Ovary (tissue), 9 donors: ENCODE measurements around the gene SLC5A5. TPM values are rescaled to one million over a fixed set of nuclear protein-coding genes. Genes with fewer than 3 reads are reported as not detected.
"Not testable (repeated sequence)": the region's sequence is repeated elsewhere in the genome, so short reads cannot be mapped to it uniquely, and the experiment has no call there.

ENCODE experiments used
- DNase-seq, 5 donors: peaks; one replicate each; pipeline ENCODE4 v3.0.0-alpha.2; 2019 to 2020
- H3K27ac ChIP-seq, 2 donors: fragments of 200-600 bp; one replicate each; pipeline versions ENCODE4 v1.5.1 to v1.8.0; 2019 to 2022
- H3K27me3 ChIP-seq: fragments of 200-600 bp; one replicate; pipeline ENCODE4 v1.8.0; 2022
- H3K36me3 ChIP-seq: fragments of 200-600 bp; sonication (generic); one replicate; pipeline ENCODE4 v1.5.1; 2019
- H3K4me1 ChIP-seq: one replicate; pipeline ENCODE4 v1.8.1; 2013; ENCODE audit warnings: mild to moderate bottlenecking, moderate library complexity; ENCODE audit not compliant: insufficient read depth
- H3K4me3 ChIP-seq: fragments of 200-600 bp; sonication (generic); one replicate; pipeline ENCODE4 v1.5.1; 2017
- H3K9me3 ChIP-seq, 2 donors: fragments of 200-600 bp in 1 of 2; sonication (generic) in 1 of 2; one replicate each; pipeline versions ENCODE4 v1.5.1 to v1.8.1; 2013 to 2019; ENCODE audit warnings: mild to moderate bottlenecking in 1 of 2, moderate library complexity in 1 of 2
- EP300 ChIP-seq: sonication (generic); formaldehyde crosslinking; IDR thresholded peaks from one replicate; pipeline ENCODE4 v1.6.1; 2017; ENCODE audit warnings: antibody characterized with exemption
- POLR2A ChIP-seq: fragments of 450-650 bp; IDR thresholded peaks from one replicate; pipeline ENCODE4 v1.6.1; 2017; ENCODE audit warnings: antibody characterized with exemption, mild to moderate bottlenecking, moderate library complexity
- WGBS, 3 donors: extraction: QIAGEN DNeasy Blood & Tissue Kit in 1 of 3; methylation state at CpG; one replicate each; pipeline versions ENCODE4 v1.1.5 to v1.1.7; 2013 to 2017; 5-methylcytosine and 5-hydroxymethylcytosine counted together
- intact Hi-C, 4 donors: fragments of 100-400 bp; cut with DNase I; formaldehyde crosslinking; loops; one replicate each; pipeline versions ENCODE4 v1.11.0 to v1.15.1; 2022 to 2023
- polyA plus RNA-seq, 2 donors: library from polyadenylated mRNA; stranded (reverse); fragments of 200-250 nt in 1 of 2; fragments of 350-450 nt in 1 of 2; fragmentation: Illumina TruSeq in 1 of 2; extraction: RNeasy Lipid Tissue Mini Kit (QIAGEN cat#74804) in 1 of 2; gene quantifications; one replicate each; pipeline ENCODE4 v1.2.3, GENCODE V29; 2013 to 2014
- total RNA-seq, 7 donors: library from RNA; depleted of rRNA in 2 of 7; stranded (reverse); fragments of >200 nt in 2 of 7; fragmentation: NEBNext Ultra II Directional in 3 of 7; extraction: Animal tissue kit (Norgen Biotek cat#: 25700) in 3 of 7; gene quantifications; one replicate each; pipeline versions ENCODE4 v1.1.0 to v1.2.4, GENCODE V29; 2016 to 2023
- TF ChIP-seq, protein P1 (sequence below), 3 donors: fragments of 450-650 bp in 2 of 3; fragments of 200-600 bp in 1 of 3; IDR thresholded peaks; one replicate each; pipeline versions ENCODE4 v1.5.1 to v1.8.0; 2016 to 2022; ENCODE audit warnings: antibody characterized with exemption in 3 of 3, mild to moderate bottlenecking in 1 of 3
- donor health status: DM: no; HTN: no; CAD: no; lungs with moderate emphysema.
- donor health status: DM: no; HTN: no; CAD: no.
- donor health status: Bipolar disorder and iron deficiency.
- donor health status: DM: yes; HTN: yes; CAD: no.
- donor health status: DM: no; HTN: no; CAD: no.
- donor health status: DM: yes; HTN: yes; CAD: no.

The SLC5A5 gene
- total and polyA plus RNA-seq, 9 donors = 0.07 TPM; not detected in 8

DNA sequence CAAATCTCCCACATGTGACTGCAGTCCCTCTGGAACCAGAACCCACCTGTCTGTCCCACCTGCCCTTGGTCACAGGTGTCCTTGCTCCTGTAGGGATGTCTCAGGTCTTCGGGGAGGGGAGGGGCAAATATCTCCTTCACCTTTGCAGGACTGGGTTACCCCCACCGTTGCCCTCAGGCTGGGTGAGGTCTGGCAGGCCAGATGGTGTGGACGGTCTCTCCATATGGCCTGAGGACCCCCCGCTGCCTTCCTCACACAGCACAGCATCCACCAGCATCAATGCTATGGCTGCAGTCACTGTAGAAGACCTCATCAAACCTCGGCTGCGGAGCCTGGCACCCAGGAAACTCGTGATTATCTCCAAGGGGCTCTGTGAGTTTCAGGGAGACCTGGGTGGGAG lies 10.0 kb downstream of the SLC5A5 start:
- H3K4me1 ChIP-seq = no peaks in the 10 kb centered on the region

DNA sequence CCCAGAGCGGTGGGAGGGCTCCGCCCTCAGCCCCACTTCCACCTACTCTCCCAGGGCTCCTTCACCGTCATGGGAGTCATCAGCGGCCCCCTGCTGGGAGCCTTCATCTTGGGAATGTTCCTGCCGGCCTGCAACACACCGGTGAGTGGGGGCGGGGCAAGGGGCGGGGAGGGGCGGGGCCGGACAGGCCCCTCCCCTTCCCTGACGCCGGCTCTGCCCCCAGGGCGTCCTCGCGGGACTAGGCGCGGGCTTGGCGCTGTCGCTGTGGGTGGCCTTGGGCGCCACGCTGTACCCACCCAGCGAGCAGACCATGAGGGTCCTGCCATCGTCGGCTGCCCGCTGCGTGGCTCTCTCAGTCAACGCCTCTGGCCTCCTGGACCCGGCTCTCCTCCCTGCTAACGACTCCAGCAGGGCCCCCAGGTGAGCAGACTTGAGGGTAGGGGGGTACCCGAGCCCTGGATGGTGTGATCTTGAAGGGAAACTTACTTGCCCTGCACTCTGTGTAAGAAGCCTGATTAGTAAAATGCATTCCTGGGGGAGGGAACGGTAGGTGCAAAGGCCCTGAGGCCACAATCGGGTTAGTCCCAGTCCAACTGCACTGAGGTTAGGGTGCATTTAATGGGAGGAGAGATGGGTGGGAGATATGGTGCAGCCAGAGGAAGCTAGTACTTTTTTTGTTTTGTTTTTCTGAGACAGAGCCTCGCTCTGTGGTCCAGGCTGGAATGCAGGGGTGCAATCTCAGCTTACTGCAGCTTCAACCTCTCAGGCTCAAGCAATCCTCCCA lies 12.1 kb downstream of the SLC5A5 start:
- Histone ChIP-seq H3K4me1 (no peaks in the 10 kb centered on the region), H3K36me3 (no peaks in the 10 kb centered on the region), H3K9me3 (no peaks in the 10 kb centered on the region), H3K4me3 (no peak overlapping the region), H3K27me3 (no peaks in the 10 kb centered on the region), H3K27ac (no peak overlapping the region)
- intact Hi-C loops = no loop called here
- no peak for DNase-seq
- TF ChIP-seq, protein P1, sequence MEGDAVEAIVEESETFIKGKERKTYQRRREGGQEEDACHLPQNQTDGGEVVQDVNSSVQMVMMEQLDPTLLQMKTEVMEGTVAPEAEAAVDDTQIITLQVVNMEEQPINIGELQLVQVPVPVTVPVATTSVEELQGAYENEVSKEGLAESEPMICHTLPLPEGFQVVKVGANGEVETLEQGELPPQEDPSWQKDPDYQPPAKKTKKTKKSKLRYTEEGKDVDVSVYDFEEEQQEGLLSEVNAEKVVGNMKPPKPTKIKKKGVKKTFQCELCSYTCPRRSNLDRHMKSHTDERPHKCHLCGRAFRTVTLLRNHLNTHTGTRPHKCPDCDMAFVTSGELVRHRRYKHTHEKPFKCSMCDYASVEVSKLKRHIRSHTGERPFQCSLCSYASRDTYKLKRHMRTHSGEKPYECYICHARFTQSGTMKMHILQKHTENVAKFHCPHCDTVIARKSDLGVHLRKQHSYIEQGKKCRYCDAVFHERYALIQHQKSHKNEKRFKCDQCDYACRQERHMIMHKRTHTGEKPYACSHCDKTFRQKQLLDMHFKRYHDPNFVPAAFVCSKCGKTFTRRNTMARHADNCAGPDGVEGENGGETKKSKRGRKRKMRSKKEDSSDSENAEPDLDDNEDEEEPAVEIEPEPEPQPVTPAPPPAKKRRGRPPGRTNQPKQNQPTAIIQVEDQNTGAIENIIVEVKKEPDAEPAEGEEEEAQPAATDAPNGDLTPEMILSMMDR (IDR thresholded peaks at IDR 0.05) = no peak
- no peak for TF ChIP-seq POLR2A
- no peak for TF ChIP-seq EP300
- 58 to 72% (median 70%) methylated on average over 25 to 33 of the region's 33 CpGs for WGBS, 3 donors

More for the DNA sequence above, 10.0 kb downstream of the SLC5A5 start:
- TF ChIP-seq EP300 = no peak
- no peak for TF ChIP-seq POLR2A
- TF ChIP-seq, protein P1 (IDR thresholded peaks at IDR 0.05) = no peak
- no peaks in the 10 kb centered on the region for H3K9me3 ChIP-seq
- no peaks in the 10 kb centered on the region for H3K27me3 ChIP-seq
- no peak overlapping the region for H3K4me3 ChIP-seq
- WGBS, 3 donors = 61 to 70% (median 64%) methylated on average over 7 of the region's 7 CpGs
- intact Hi-C loops = no loop called here
- H3K27ac ChIP-seq = no peak overlapping the region
- no peak for DNase-seq
- H3K36me3 ChIP-seq = no peaks in the 10 kb centered on the region

DNA sequence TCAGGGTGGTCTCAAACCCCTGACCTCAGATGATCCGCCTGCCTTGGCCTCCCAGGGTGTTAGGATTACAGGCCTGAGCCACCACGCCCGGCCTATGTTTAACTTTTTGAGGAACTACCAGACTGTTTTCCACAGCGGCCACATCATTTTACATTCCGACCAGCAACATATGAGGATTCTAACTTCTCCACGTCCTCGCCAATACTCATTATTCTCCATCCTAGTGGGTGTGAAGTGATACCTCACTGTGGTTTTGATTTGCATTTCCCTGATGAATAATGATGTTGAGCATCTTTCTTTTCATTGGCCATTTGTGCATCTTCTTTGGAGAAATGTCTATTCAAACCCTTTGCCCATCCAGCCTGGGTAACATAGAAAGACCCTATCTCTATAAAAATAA lies 14.8 kb downstream of the SLC5A5 start:
- DNase-seq = no peak
- H3K36me3 ChIP-seq = no peaks in the 10 kb centered on the region
- no peak overlapping the region for H3K27ac ChIP-seq
- TF ChIP-seq, protein P1 (IDR thresholded peaks at IDR 0.05) = no peak
- TF ChIP-seq POLR2A (no peak), EP300 (no peak)
- H3K4me1 ChIP-seq = no peaks in the 10 kb centered on the region
- no peaks in the 10 kb centered on the region for H3K9me3 ChIP-seq
- intact Hi-C loops = no loop called here
- no peak overlapping the region for H3K4me3 ChIP-seq
- H3K27me3 ChIP-seq = no peaks in the 10 kb centered on the region
- WGBS, 3 donors = 63 to 79% (median 71%) methylated on average over 7 of the region's 7 CpGs

DNA sequence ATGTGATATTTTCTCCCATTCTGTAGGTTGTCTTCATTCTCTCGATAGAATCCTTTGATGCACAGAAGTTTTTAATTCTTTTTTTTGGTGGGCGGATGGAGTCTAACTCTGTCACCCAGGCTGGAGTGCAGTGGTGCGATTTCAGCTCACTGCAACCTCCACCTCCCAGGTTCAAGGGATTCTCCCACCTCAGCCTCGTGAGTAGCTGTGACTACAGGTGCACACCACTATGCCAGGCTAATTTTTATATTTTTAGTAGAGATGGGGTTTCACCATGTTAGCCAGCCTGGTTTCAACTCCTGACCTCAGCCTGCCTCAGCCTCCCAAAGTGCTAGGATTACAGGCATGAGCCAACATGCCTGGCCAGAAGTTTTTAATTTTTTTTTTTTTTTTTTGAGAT lies 15.5 kb downstream of the SLC5A5 start:
- H3K4me1 ChIP-seq, H3K27ac ChIP-seq, H3K9me3 ChIP-seq, H3K4me3 ChIP-seq, H3K36me3 ChIP-seq, H3K27me3 ChIP-seq, intact Hi-C loops, DNase-seq: not testable (repeated sequence)
- WGBS, 3 donors = 69 to 76% (median 69%) methylated on average over 4 of the region's 4 CpGs

DNA sequence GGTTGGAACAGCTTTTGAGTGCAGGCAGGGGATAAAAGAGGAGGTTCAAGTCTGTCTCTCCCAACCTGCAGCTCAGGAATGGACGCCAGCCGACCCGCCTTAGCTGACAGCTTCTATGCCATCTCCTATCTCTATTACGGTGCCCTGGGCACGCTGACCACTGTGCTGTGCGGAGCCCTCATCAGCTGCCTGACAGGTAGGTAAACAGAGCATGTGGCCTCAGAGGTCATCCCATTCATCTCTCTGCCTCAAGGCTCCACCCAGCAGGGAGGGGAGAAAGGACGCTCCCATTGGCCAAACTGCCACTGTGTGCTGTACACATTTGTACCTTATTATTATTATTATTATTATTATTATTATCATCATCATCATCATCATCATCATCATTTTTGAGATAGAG lies 16.5 kb downstream of the SLC5A5 start:
- Histone ChIP-seq H3K4me3 (no peak overlapping the region), H3K27ac (no peak overlapping the region), H3K9me3 (no peaks in the 10 kb centered on the region), H3K27me3 (no peaks in the 10 kb centered on the region), H3K4me1 (no peaks in the 10 kb centered on the region), H3K36me3 (no peaks in the 10 kb centered on the region)
- WGBS, 3 donors = 52 to 75% (median 62%) methylated on average over 7 of the region's 7 CpGs
- TF ChIP-seq, protein P1 (IDR thresholded peaks at IDR 0.05) = no peak
- TF ChIP-seq EP300 (no peak), POLR2A (no peak)
- no peak for DNase-seq
- intact Hi-C loops = no loop called here
